Adipocyte (in vitro differentiated cells): ENCODE measurements around the gene LGR5.
"Not testable (repeated sequence)": the region's sequence is repeated elsewhere in the genome, so short reads cannot be mapped to it uniquely, and the experiment has no call there.

Experiments
- DNase-seq: peaks from one replicate; pipeline ENCODE4 v3.0.0-alpha.2; 2015; ENCODE audit warnings: low read depth
- H3K27me3 ChIP-seq: replicated peaks from 2 replicates; pipeline ENCODE4 v1.7.0; 2013; ENCODE audit warnings: mild to moderate bottlenecking, low read length, moderate library complexity; ENCODE audit not compliant: control insufficient read depth, insufficient read depth
- H3K36me3 ChIP-seq: 2 replicates; pipeline ENCODE4 v1.7.0; 2013; ENCODE audit warnings: low read length, mild to moderate bottlenecking, moderate library complexity; ENCODE audit not compliant: control insufficient read depth, insufficient read depth, severe bottlenecking
- H3K4me1 ChIP-seq: 2 replicates; pipeline ENCODE4 v1.7.0; 2013; ENCODE audit warnings: mild to moderate bottlenecking, low read length, moderate library complexity; ENCODE audit not compliant: control insufficient read depth, insufficient read depth
- H3K4me3 ChIP-seq: 2 replicates; pipeline ENCODE4 v1.7.0; 2013; ENCODE audit warnings: mild to moderate bottlenecking, low read length, moderate library complexity
- H3K9ac ChIP-seq: 2 replicates; pipeline ENCODE4 v1.7.0; 2013; ENCODE audit warnings: mild to moderate bottlenecking, low read length, moderate library complexity
- H3K9me3 ChIP-seq: 2 replicates; pipeline ENCODE4 v1.7.0; 2013; ENCODE audit warnings: mild to moderate bottlenecking, low read length, moderate library complexity; ENCODE audit not compliant: control insufficient read depth

Gene LGR5

DNA sequence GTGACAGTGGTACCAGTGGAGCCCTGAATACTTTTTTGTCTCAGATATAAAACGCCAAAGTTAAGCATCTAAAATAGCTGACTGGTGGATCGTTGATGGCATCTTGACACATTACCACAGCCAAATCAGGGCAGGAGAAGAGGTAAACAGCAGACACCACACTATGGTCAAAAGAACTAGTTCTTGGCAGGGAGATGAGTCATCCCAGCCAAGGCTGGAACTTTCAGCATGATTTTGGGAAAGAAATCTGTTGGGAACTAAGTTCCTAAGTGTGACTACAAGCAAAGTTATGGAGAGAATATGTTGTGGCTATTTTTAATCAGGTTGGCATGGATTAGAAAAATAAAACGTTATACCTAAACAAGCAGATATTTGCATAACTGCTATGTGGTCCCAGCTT lies 36.9 kb downstream of the LGR5 start:
- Histone ChIP-seq H3K9me3 (no peaks in the 10 kb centered on the region), H3K4me1 (peaks cover 33% of the 10 kb centered on the region), H3K4me3 (peak overlapping the region; percentile 69), H3K36me3 (no peaks in the 10 kb centered on the region), H3K9ac (peak overlapping the region; percentile 84), H3K27me3 (no peaks in the 10 kb centered on the region)
- DNase-seq: peak; percentile 77

DNA sequence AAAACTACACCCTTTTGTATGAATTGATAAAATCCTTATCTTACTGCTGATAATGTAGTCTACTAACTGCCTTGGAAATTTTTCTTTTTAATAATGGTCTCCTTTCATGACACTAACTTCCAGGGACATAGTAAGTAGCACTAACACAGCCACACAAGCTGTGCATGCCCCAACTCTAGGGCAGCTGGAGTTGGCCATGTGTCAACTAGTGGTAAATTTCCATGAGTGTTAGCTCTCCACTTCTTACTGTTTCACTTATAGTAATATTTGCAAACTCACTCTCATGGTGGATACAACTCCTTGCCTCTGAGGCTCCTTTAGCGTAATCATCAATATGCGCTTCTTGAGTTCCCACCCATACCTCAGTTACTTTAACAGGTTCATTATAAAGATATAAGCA lies 38.0 kb downstream of the LGR5 start:
- Histone ChIP-seq H3K4me1 (peaks cover 33% of the 10 kb centered on the region), H3K9ac (no peak overlapping the region), H3K36me3 (no peaks in the 10 kb centered on the region), H3K27me3 (no peaks in the 10 kb centered on the region), H3K4me3 (no peak overlapping the region), H3K9me3 (no peaks in the 10 kb centered on the region)
- no peak for DNase-seq

DNA sequence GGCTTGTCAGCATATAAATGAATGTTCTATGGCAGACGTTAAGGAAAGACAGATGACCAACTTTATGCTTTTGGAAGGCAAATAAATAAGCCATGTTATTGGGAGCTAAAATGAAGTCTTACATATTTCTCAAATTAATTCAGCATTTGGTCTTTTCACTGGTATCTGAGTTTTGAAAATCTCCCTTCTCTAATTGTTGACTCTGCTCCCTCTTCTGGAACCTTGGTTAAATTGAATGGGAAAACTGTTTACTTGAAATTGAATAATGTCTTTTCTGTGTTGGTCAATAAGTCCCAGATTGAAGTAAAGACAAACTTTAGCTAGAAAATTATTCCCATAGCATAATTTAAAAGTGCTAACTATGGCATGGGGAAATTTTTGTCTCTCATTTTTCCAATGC lies 38.7 kb downstream of the LGR5 start:
- H3K27me3 ChIP-seq: no peaks in the 10 kb centered on the region
- H3K4me1 ChIP-seq: peaks cover 33% of the 10 kb centered on the region
- no peak overlapping the region for H3K9ac ChIP-seq
- H3K4me3 ChIP-seq: no peak overlapping the region
- no peaks in the 10 kb centered on the region for H3K36me3 ChIP-seq
- DNase-seq: peak; percentile 38
- no peaks in the 10 kb centered on the region for H3K9me3 ChIP-seq

DNA sequence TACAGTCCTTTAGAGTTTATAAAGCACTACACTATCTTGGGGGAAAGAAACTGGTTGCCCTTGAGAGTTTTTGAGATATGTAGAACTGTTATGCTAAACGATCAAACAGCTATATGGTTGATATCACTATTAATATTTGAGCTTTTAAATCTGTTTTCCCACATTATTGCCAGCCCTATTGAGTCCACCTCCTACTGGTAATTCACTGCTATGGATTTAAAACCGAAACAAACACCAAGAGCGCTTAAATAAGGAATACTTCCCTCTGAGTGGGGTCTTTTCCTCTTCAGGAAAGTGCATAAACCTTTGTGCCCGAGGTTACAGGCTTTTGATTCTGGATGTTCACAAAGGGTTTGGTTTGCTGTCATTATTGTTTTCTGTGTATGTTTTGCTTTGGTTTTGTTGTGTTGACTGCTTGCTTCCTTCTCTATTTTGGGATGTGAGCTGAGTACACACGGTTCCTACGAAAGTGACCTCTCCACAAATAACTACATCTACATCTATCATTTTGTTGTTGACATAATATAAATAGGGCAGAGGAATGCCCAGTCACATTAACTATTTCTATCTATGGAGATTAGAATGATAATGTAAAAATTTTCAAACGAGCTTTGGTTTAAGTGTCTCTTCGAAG lies 44.8 kb downstream of the LGR5 start:
- no peak overlapping the region for H3K4me3 ChIP-seq
- no peaks in the 10 kb centered on the region for H3K9me3 ChIP-seq
- DNase-seq: no peak
- no peaks in the 10 kb centered on the region for H3K36me3 ChIP-seq
- no peak overlapping the region for H3K9ac ChIP-seq
- H3K27me3 ChIP-seq: no peaks in the 10 kb centered on the region
- H3K4me1 ChIP-seq: no peaks in the 10 kb centered on the region

DNA sequence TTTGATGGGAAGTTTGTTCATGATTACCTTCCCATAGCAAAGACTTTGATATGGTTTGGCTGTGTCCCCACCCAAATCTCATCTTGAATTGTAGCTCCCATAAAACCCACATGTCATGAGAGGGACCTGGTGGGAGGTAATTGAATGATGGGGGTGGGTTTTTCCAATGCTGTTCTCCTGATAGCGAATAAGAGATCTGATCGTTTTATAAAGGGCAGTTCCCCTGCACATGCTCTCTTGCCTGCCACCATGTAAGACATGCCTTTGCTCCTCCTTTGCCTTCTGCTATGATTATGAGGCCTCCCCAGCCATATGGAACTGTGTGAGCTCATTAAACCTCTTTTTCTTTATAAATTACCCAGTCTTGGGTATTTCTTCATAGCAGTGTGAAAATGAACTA lies 51.2 kb downstream of the LGR5 start:
- H3K36me3 ChIP-seq, H3K9me3 ChIP-seq, H3K27me3 ChIP-seq, H3K4me3 ChIP-seq, H3K4me1 ChIP-seq, DNase-seq, H3K9ac ChIP-seq: not testable (repeated sequence)

DNA sequence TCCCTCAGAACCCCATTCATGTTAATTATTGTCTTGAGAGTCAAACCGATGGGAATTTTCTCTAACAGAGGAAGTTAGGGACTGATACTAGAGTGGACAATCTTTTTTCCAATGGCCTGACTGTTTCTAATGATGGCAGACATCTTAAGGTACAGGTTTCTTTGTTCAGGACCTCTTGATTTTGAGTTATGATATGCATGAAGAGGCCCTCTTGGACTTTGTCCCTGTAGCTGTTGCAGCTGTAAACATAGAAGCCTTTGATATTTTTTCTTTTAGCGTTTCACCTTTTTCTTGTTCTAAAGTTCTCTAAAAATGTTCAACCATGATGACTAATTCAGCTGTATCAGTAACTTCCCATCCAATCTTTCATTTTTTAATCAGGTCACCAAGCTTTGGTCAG lies 53.0 kb downstream of the LGR5 start:
- H3K9ac ChIP-seq: no peak overlapping the region
- no peaks in the 10 kb centered on the region for H3K36me3 ChIP-seq
- no peak overlapping the region for H3K4me3 ChIP-seq
- DNase-seq: no peak
- no peaks in the 10 kb centered on the region for H3K27me3 ChIP-seq
- H3K4me1 ChIP-seq: no peaks in the 10 kb centered on the region
- no peaks in the 10 kb centered on the region for H3K9me3 ChIP-seq

DNA sequence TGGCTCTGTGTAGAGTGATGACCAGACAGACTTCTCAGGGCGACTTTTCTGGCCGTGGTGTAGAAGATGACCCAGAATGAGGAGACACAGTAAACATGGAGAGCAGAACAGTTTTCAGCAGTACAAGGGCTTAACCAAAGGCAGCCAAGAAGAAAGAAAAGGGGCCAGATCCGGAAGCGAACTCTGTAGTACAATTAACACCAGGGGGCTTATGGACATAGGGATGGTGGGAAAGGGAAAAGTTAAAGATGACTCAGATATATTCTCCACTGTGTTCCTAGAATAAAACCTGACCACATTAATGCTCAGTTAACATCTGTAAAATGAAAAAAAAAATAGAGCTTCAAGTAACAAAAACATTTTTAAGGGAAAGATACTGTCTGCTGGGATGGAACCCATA lies 60.2 kb downstream of the LGR5 start:
- Histone ChIP-seq H3K9ac (no peak overlapping the region), H3K9me3 (no peaks in the 10 kb centered on the region), H3K4me1 (no peaks in the 10 kb centered on the region), H3K27me3 (no peaks in the 10 kb centered on the region), H3K36me3 (no peaks in the 10 kb centered on the region), H3K4me3 (no peak overlapping the region)
- no peak for DNase-seq

DNA sequence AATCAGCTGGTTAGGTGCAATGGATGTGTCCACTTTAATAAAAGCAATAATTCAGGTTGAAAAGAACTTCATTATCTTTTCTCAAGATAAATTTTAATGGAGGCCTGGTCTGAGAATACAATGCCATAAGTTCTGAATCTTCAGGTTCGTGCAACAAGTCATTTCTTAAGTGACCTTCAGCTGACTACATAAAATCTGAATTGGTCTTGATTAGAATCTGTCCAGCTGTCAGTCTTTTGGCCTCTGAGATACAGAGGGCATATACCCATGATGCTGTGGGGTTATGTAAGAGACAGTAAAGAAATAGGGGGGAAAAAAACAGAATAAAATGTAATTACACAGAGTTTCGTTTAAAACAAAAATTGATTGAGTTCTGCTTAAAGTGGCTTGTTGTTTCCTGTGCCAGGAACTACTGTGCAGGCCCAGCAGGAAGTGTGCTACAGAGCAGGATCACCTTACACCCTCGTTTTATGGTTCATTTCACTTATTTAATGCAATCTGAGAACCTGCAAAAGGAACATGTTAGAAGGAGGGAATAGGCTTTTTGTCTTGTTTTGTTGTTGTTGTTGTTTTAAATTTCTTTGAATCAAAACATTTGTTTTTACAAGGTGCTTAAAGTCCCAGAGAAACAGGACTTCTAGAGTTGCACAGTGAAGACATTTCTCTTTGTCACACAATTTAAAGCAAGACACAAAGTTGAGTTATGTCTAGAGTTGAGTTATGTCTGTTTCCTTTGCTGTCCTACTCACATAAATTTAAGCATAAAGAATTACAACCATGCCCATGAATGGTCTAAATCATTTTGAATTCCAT lies 64.2 kb downstream of the LGR5 start:
- Histone ChIP-seq H3K36me3 (no peaks in the 10 kb centered on the region), H3K4me3 (no peak overlapping the region), H3K4me1 (peaks cover 3% of the 10 kb centered on the region), H3K27me3 (no peaks in the 10 kb centered on the region), H3K9ac (no peak overlapping the region), H3K9me3 (no peaks in the 10 kb centered on the region)
- no peak for DNase-seq

DNA sequence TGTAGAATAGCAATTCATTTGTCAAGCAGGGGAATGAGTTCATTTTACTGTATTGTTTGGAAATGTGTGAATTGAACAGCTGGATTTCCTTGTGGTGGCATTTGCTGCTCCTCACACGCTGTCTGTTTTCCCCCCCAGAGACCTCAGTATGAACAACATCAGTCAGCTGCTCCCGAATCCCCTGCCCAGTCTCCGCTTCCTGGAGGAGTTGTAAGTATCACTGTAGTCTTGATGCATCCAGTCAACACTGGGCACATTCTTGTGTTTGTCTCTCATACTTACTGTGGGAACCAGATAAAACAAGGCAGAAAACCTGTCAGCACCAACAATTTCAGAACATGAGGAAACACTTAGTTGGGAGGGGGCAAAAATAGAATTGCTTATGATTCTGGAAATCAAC lies 64.9 kb downstream of the LGR5 start:
- no peaks in the 10 kb centered on the region for H3K27me3 ChIP-seq
- H3K4me1 ChIP-seq: peaks cover 3% of the 10 kb centered on the region
- no peak for DNase-seq
- H3K9me3 ChIP-seq: no peaks in the 10 kb centered on the region
- no peak overlapping the region for H3K4me3 ChIP-seq
- no peaks in the 10 kb centered on the region for H3K36me3 ChIP-seq
- no peak overlapping the region for H3K9ac ChIP-seq

DNA sequence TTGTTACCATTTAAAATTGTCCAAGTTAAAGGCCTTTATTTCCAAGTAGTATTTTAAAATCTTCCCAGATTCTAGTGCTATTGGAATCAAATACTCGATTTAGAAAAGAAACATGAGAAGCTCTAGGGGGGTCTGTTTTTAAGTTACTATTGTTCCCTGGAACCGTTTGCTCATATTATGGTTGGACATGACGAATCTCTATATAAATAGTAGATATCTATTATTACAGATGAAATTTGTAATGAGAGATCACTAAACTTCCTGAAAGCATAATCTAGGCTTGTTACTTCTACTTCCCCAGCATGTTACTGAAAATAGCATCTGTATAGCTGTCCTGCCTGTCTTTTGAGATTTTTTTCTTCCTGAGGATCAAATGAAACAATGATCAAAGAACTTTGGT lies 70.1 kb downstream of the LGR5 start:
- no peak for DNase-seq
- H3K27me3 ChIP-seq: no peaks in the 10 kb centered on the region
- H3K4me1 ChIP-seq: peaks cover 3% of the 10 kb centered on the region
- no peaks in the 10 kb centered on the region for H3K36me3 ChIP-seq
- no peak overlapping the region for H3K9ac ChIP-seq
- no peak overlapping the region for H3K4me3 ChIP-seq
- H3K9me3 ChIP-seq: no peaks in the 10 kb centered on the region

DNA sequence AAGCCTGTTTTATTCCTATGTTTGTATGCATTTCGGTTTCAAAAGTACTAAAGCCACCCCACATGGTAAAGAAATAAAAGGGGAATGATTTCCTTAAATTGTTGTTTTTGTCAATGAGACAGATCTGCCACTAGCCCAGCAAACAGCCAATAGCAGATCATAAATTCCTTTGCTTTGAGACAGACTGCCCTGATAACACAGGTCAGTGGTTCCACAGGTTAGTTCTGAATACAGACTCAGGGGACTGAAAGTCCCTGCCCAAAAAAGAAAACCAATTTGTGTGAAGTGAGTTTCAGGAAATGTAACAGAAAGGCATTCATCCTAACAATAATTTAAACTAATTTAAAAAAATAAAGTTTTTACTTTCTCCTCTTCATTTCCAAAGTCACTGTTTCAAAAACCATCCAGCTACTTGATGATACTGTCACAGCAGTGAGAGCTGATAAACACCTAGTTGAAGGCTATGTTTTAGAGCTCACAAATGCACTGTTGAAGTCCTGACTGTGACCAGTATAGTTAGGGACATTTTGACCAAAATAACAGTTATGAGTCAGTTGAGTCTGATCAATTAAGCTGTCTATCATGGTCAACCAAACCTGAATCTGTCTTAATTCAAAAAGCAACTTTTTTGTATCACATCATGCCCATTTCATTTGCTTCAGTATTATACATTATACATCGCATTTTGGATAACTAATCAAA lies 77.7 kb downstream of the LGR5 start:
- no peaks in the 10 kb centered on the region for H3K9me3 ChIP-seq

More for the DNA sequence above, 77.7 kb downstream of the LGR5 start:
- no peaks in the 10 kb centered on the region for H3K4me1 ChIP-seq
- no peak for DNase-seq
- H3K27me3 ChIP-seq: no peaks in the 10 kb centered on the region
- H3K4me3 ChIP-seq: no peak overlapping the region
- H3K9ac ChIP-seq: no peak overlapping the region
- no peaks in the 10 kb centered on the region for H3K36me3 ChIP-seq
